Keratinocyte (primary cell): ENCODE data around the gene DMRT1. TPM values are rescaled to one million over a fixed set of nuclear protein-coding genes. Genes with fewer than 3 reads are reported as not detected.

Experiments
- DNase-seq: peaks from one replicate; pipeline ENCODE4 v3.0.0-alpha.2; 2011; ENCODE audit warnings: low read depth, missing footprints, low spot score
- FAIRE-seq: peaks from 2 replicates; lab custom pipeline; 2011; peaks lifted over from hg19 to GRCh38; lab: Jason Lieb, UNC
- H2AFZ ChIP-seq: 2 replicates; pipeline ENCODE4 v1.6.0; 2012; ENCODE audit warnings: low read length, control low read depth, inconsistent platforms; ENCODE audit not compliant: control insufficient read depth
- H3K27ac ChIP-seq: 2 replicates; pipeline ENCODE4 v1.5.1; 2011; ENCODE audit warnings: low read length; ENCODE audit not compliant: control insufficient read depth, insufficient read depth
- H3K27me3 ChIP-seq: 3 replicates; pipeline ENCODE4 v1.6.0; 2011; ENCODE audit warnings: low read length; ENCODE audit not compliant: control insufficient read depth, insufficient read depth; ENCODE audit errors: extremely low read depth
- H3K36me3 ChIP-seq, 2 experiments: 2 replicates in 1 of 2; 3 replicates in 1 of 2; pipeline ENCODE4 v1.5.1; 2011; ENCODE audit warnings: low read length in 2 of 2, mild to moderate bottlenecking in 1 of 2; ENCODE audit not compliant: control insufficient read depth in 2 of 2, insufficient read depth in 2 of 2; ENCODE audit errors: extremely low read depth in 1 of 2
- H3K4me1 ChIP-seq: 3 replicates; pipeline ENCODE4 v1.5.1; 2011; ENCODE audit warnings: low read length; ENCODE audit not compliant: control insufficient read depth, insufficient read depth; ENCODE audit errors: extremely low read depth
- H3K4me2 ChIP-seq: 3 replicates; pipeline ENCODE4 v1.6.0; 2011; ENCODE audit warnings: low read depth, low read length; ENCODE audit not compliant: control insufficient read depth, insufficient read depth; ENCODE audit errors: extremely low read depth
- H3K4me3 ChIP-seq, 3 experiments: fragments of 200-600 bp in 1 of 3; sonication (generic) in 1 of 3; 2 replicates in 2 of 3; 3 replicates in 1 of 3; pipeline ENCODE4 v1.5.1; 2011 to 2016; ENCODE audit warnings: low read length in 3 of 3, mild to moderate bottlenecking in 3 of 3, control low read depth in 2 of 3, inconsistent platforms in 1 of 3, low read depth in 1 of 3, mixed read lengths in 1 of 3, mixed run types in 1 of 3, moderate library complexity in 1 of 3; ENCODE audit not compliant: control insufficient read depth in 2 of 3, insufficient read depth in 2 of 3; ENCODE audit errors: extremely low read depth in 1 of 3
- H3K79me2 ChIP-seq: 2 replicates; pipeline ENCODE4 v1.6.0; 2012; ENCODE audit warnings: low read length; ENCODE audit not compliant: control insufficient read depth, insufficient read depth
- H3K9ac ChIP-seq: 3 replicates; pipeline ENCODE4 v1.6.0; 2011; ENCODE audit warnings: low read length; ENCODE audit not compliant: control insufficient read depth, insufficient read depth; ENCODE audit errors: extremely low read depth
- H3K9me1 ChIP-seq: 3 replicates; pipeline ENCODE4 v1.6.0; 2011; ENCODE audit warnings: low read length; ENCODE audit not compliant: control insufficient read depth, insufficient read depth; ENCODE audit errors: extremely low read depth
- H3K9me3 ChIP-seq: 2 replicates; pipeline ENCODE4 v1.5.1; 2012; ENCODE audit warnings: low read depth, low read length; ENCODE audit not compliant: control insufficient read depth
- H4K20me1 ChIP-seq: 3 replicates; pipeline ENCODE4 v1.6.0; 2011; ENCODE audit warnings: low read length; ENCODE audit not compliant: control insufficient read depth, insufficient read depth; ENCODE audit errors: extremely low read depth
- CTCF ChIP-seq, 3 experiments: IDR thresholded peaks in 1 of 3; conservative IDR thresholded peaks in 1 of 3; optimal IDR thresholded peaks in 1 of 3; 2 replicates in 2 of 3; 3 replicates in 1 of 3; pipeline versions ENCODE3 to v1.5.1; 2011; ENCODE audit warnings: low read length in 3 of 3, mild to moderate bottlenecking in 3 of 3, moderate library complexity in 2 of 3, control low read depth in 1 of 3, inconsistent platforms in 1 of 3; ENCODE audit not compliant: insufficient read depth in 2 of 3; ENCODE audit errors: extremely low read depth in 1 of 3
- EZH2 ChIP-seq: IDR thresholded peaks from one replicate; pipeline ENCODE4 v1.6.1; 2012; ENCODE audit warnings: inconsistent platforms, mild to moderate bottlenecking, low read length, moderate library complexity
- dilution Hi-C: fragments of 300-500 bp; cut with MboI; formaldehyde crosslinking; loops from one replicate; pipeline ENCODE4 v1.7.0; 2020; ENCODE audit warnings: low sequenced_read_pairs; ENCODE audit not compliant: extremely low pct_ligation_motif_present
- polyA plus RNA-seq, 5 experiments: library from polyadenylated mRNA; depleted of rRNA in 3 of 5; stranded (reverse) in 3 of 5; stranded (forward) in 1 of 5; unstranded in 1 of 5; fragments of >200 nt; gene quantifications; 1 replicate in 1 of 5; 2 replicates in 3 of 5; 3 replicates in 1 of 5; pipeline versions ENCODE4 v1.2.1 to v1.2.3, GENCODE V29; 2011 to 2012; ENCODE audit warnings: missing spikeins in 2 of 5, low read depth in 1 of 5, low replicate concordance in 1 of 5

Gene DMRT1
- polyA plus RNA-seq, 1 donor (not counting 4 experiments of a cell fraction or from before 2014, with no cell fraction given), result not detected

GRCh38 chr9:893115-893514 is 51.6 kb downstream of the DMRT1 start:
- dilution Hi-C loops, result no loop called here
- Histone ChIP-seq H4K20me1 (no peaks in the 10 kb centered on the region), H3K79me2 (no peaks in the 10 kb centered on the region), H3K4me1 (no peaks in the 10 kb centered on the region), H3K36me3 (no peaks in the 10 kb centered on the region), H3K9me3 (no peaks in the 10 kb centered on the region), H3K4me3 (no peak overlapping the region), H3K27me3 (no peaks in the 10 kb centered on the region), H3K4me2 (no peak overlapping the region), H3K27ac (no peak overlapping the region), H3K9me1 (no peaks in the 10 kb centered on the region), H2AFZ (no peak overlapping the region), H3K9ac (no peak overlapping the region)
- TF ChIP-seq CTCF (optimal IDR thresholded peaks at IDR 0.05 in 1 of 3, IDR thresholded peaks at IDR 0.05 in 1 of 3, conservative IDR thresholded peaks at IDR 0.05 in 1 of 3; ENCODE audit: extremely low read depth in 1 of 3, insufficient read depth in 2 of 3, low read length in 3 of 3) (no peak), EZH2 (no peak)
- DNase-seq, result no peak
- no peak for FAIRE-seq

- H3K79me2 ChIP-seq, result no peaks in the 10 kb centered on the region
- H3K4me3 ChIP-seq, result no peak overlapping the region
- H3K9ac ChIP-seq, result no peak overlapping the region
- no peaks in the 10 kb centered on the region for H3K9me1 ChIP-seq
- no peak overlapping the region for H3K27ac ChIP-seq
- H4K20me1 ChIP-seq, result no peaks in the 10 kb centered on the region
- no peaks in the 10 kb centered on the region for H3K27me3 ChIP-seq
- H3K4me2 ChIP-seq, result peak overlapping the region; percentile 28
- FAIRE-seq (peak; percentile 91), DNase-seq (peak; percentile 19)
- peak; percentile 76 to 87 (median 76) for TF ChIP-seq CTCF (optimal IDR thresholded peaks at IDR 0.05 in 1 of 3, IDR thresholded peaks at IDR 0.05 in 1 of 3, conservative IDR thresholded peaks at IDR 0.05 in 1 of 3; ENCODE audit: extremely low read depth in 1 of 3, insufficient read depth in 2 of 3, low read length in 3 of 3)
- TF ChIP-seq EZH2, result no peak
- H3K9me3 ChIP-seq, result no peaks in the 10 kb centered on the region
- no peaks in the 10 kb centered on the region for H3K36me3 ChIP-seq
- H2AFZ ChIP-seq, result peak overlapping the region; percentile 25
- dilution Hi-C loops, result no loop called here
- no peaks in the 10 kb centered on the region for H3K4me1 ChIP-seq
These were observed 52.4 kb downstream of the DMRT1 start for GRCh38 chr9:893843-894420.
